A549 (cell line): ENCODE results near the gene PTGER4. TPM values are rescaled to one million over a fixed set of nuclear protein-coding genes. Genes with fewer than 3 reads are reported as not detected.

Source experiments
- ATAC-seq, 2 experiments: fragments of 200-7000 bp in 1 of 2; fragments of >200 bp in 1 of 2; cut with Nextera tagmentation in 1 of 2; cut with Tn5 transposase in 1 of 2; 3 replicates each; pipeline versions ENCODE4 v1.8.0 to v1.9.1; 2018 to 2020; ENCODE audit warnings: mild to moderate bottlenecking in 1 of 2, moderate library complexity in 1 of 2
- CTCF ChIA-PET: fragments of 300-600 bp; sonication (Branson Sonifier 250); formaldehyde crosslinking; extraction: SDS; loops from one replicate; lab custom pipeline; 2021; ENCODE audit warnings: antibody characterized with exemption, inconsistent platforms; lab: Yijun Ruan, JAX
- POLR2A ChIA-PET: fragments of 350-600 bp; formaldehyde crosslinking; extraction: SDS; loops from one replicate; lab custom pipeline; 2021; ENCODE audit warnings: antibody characterized with exemption, inconsistent platforms; lab: Yijun Ruan, JAX
- DNase-seq, 2 experiments: peaks; one replicate each; pipeline versions ENCODE4 v3.0.0 to v3.0.0-alpha.2; 2011 to 2016; ENCODE audit warnings: low read depth in 1 of 2, low spot score in 1 of 2
- FAIRE-seq: peaks from 2 replicates; lab custom pipeline; 2011; peaks lifted over from hg19 to GRCh38; lab: Jason Lieb, UNC
- H3K27ac ChIP-seq, 2 experiments: fragments of >200 bp; sonication (Bioruptor Twin); formaldehyde crosslinking; 3 replicates each; pipeline ENCODE4 v1.5.1; 2016 to 2017
- H3K4me1 ChIP-seq: fragments of >200 bp; sonication (Bioruptor Twin); formaldehyde crosslinking; 3 replicates; pipeline ENCODE4 v1.6.1; 2016
- H3K4me2 ChIP-seq: fragments of >200 bp; sonication (Bioruptor Twin); formaldehyde crosslinking; 3 replicates; pipeline ENCODE4 v1.6.1; 2016
- H3K4me3 ChIP-seq: fragments of >200 bp; sonication (Bioruptor Twin); formaldehyde crosslinking; 3 replicates; pipeline ENCODE4 v1.5.1; 2016
- H3K9me3 ChIP-seq: fragments of >200 bp; sonication (Bioruptor Twin); formaldehyde crosslinking; 3 replicates; pipeline ENCODE4 v1.6.1; 2016
- ATOH8 ChIP-seq: fragments of 250-450 bp; sonication (Bioruptor Pico); IDR thresholded peaks from 2 replicates; pipeline ENCODE4 v1.5.0; 2020; ENCODE audit warnings: low read depth, mild to moderate bottlenecking, moderate library complexity
- BHLHE40 ChIP-seq: IDR thresholded peaks from 2 replicates; pipeline ENCODE4 v1.6.1; 2012; ENCODE audit warnings: low read depth, low read length, inconsistent platforms
- CBX2 ChIP-seq: fragments of 200-600 bp; sonication (generic); IDR thresholded peaks from 2 replicates; pipeline ENCODE4 v1.6.1; 2016; ENCODE audit warnings: low read depth, mild to moderate bottlenecking, borderline replicate concordance
- CEBPB ChIP-seq, 2 experiments: fragments of >200 bp in 1 of 2; sonication (Bioruptor Twin) in 1 of 2; formaldehyde crosslinking in 1 of 2; IDR thresholded peaks; 2 replicates each; pipeline ENCODE4 v1.6.1; 2012 to 2016
- CHD4 ChIP-seq: fragments of 200-600 bp; sonication (generic); IDR thresholded peaks from 2 replicates; pipeline ENCODE4 v1.6.1; 2016; ENCODE audit warnings: antibody characterized with exemption, mild to moderate bottlenecking, borderline replicate concordance
- EHF ChIP-seq: fragments of 250-450 bp; sonication (Bioruptor Pico); IDR thresholded peaks from 2 replicates; pipeline ENCODE4 v1.5.0; 2020; ENCODE audit warnings: mild to moderate bottlenecking
- ESRRA ChIP-seq: fragments of 150-350 bp; IDR thresholded peaks from 2 replicates; pipeline ENCODE4 v1.6.1; 2014; ENCODE audit warnings: mild to moderate bottlenecking, low read length, borderline replicate concordance
- FOSB ChIP-seq: fragments of 250-450 bp; sonication (Bioruptor Pico); IDR thresholded peaks from 2 replicates; pipeline ENCODE4 v1.5.0; 2020; ENCODE audit warnings: mild to moderate bottlenecking, moderate library complexity
- FOXS1 ChIP-seq: fragments of 250-450 bp; sonication (Bioruptor Pico); IDR thresholded peaks from 2 replicates; pipeline ENCODE4 v1.5.0; 2020; ENCODE audit warnings: mild to moderate bottlenecking, moderate library complexity
- GATA3 ChIP-seq: IDR thresholded peaks from 2 replicates; pipeline ENCODE4 v1.6.1; 2012; ENCODE audit warnings: borderline replicate concordance
- HES2 ChIP-seq: fragments of >200 bp; sonication (Bioruptor Twin); formaldehyde crosslinking; IDR thresholded peaks from 2 replicates; pipeline ENCODE4 v1.6.1; 2016
- HEYL ChIP-seq: fragments of 250-450 bp; sonication (Bioruptor Pico); IDR thresholded peaks from 2 replicates; pipeline ENCODE4 v1.8.0; 2021; ENCODE audit warnings: mild to moderate bottlenecking, moderate library complexity
- HMGXB4 ChIP-seq: fragments of 250-450 bp; sonication (Bioruptor Pico); IDR thresholded peaks from 2 replicates; pipeline ENCODE4 v1.5.0; 2021; ENCODE audit warnings: mild to moderate bottlenecking, moderate library complexity, borderline replicate concordance
- HOXB13 ChIP-seq: fragments of 250-450 bp; sonication (Bioruptor Pico); IDR thresholded peaks from 2 replicates; pipeline ENCODE4 v1.5.0; 2020; ENCODE audit warnings: low read depth, mild to moderate bottlenecking, moderate library complexity
- HOXB5 ChIP-seq: fragments of 250-450 bp; sonication (Bioruptor Pico); IDR thresholded peaks from 2 replicates; pipeline ENCODE4 v1.5.0; 2020; ENCODE audit warnings: mild to moderate bottlenecking, moderate library complexity
- KDM5A ChIP-seq: fragments of 200-600 bp; sonication (generic); IDR thresholded peaks from 2 replicates; pipeline ENCODE4 v1.6.1; 2016; ENCODE audit warnings: antibody characterized with exemption, mild to moderate bottlenecking
- MAFK ChIP-seq: fragments of 450-650 bp; IDR thresholded peaks from 2 replicates; pipeline ENCODE4 v1.6.1; 2014; ENCODE audit not compliant: partially characterized antibody
- NR3C1 ChIP-seq: fragments of >200 bp; sonication (Bioruptor Twin); formaldehyde crosslinking; IDR thresholded peaks from 3 replicates; pipeline ENCODE4 v1.6.1; 2017
- PHF8 ChIP-seq: fragments of 200-600 bp; sonication (generic); IDR thresholded peaks from 2 replicates; pipeline ENCODE4 v1.6.1; 2016; ENCODE audit warnings: low read depth, mild to moderate bottlenecking, antibody characterized with exemption, moderate library complexity, borderline replicate concordance
- POLR2A ChIP-seq: IDR thresholded peaks from 2 replicates; pipeline ENCODE4 v1.6.1; 2012; ENCODE audit warnings: mild to moderate bottlenecking, low read length
- RAD21 ChIP-seq, 2 experiments: fragments of >200 bp in 1 of 2; sonication (Bioruptor Twin) in 1 of 2; formaldehyde crosslinking in 1 of 2; IDR thresholded peaks in 1 of 2; conservative IDR thresholded peaks in 1 of 2; 2 replicates in 1 of 2; 3 replicates in 1 of 2; pipeline ENCODE4 v1.6.1; 2012 to 2018; ENCODE audit warnings: inconsistent platforms in 1 of 2
- RARB ChIP-seq: fragments of 250-450 bp; sonication (Bioruptor Pico); IDR thresholded peaks from 2 replicates; pipeline ENCODE4 v1.8.0; 2021; ENCODE audit warnings: mild to moderate bottlenecking, moderate library complexity
- RCOR1 ChIP-seq: fragments of 150-350 bp; IDR thresholded peaks from 2 replicates; pipeline ENCODE4 v1.6.1; 2014; ENCODE audit warnings: antibody characterized with exemption, low read length, low read depth
- SMC3 ChIP-seq: fragments of >200 bp; sonication (Bioruptor Twin); formaldehyde crosslinking; IDR thresholded peaks from 3 replicates; pipeline ENCODE4 v1.6.1; 2018; ENCODE audit warnings: inconsistent platforms
- TP53 ChIP-seq: fragments of 250-450 bp; sonication (Bioruptor Pico); IDR thresholded peaks from 2 replicates; pipeline ENCODE4 v1.5.0; 2021; ENCODE audit warnings: mild to moderate bottlenecking, moderate library complexity
- USF2 ChIP-seq: fragments of 450-650 bp; IDR thresholded peaks from 2 replicates; pipeline ENCODE4 v1.6.1; 2014; ENCODE audit warnings: antibody characterized with exemption
- ZC3H11A ChIP-seq: fragments of 450-650 bp; IDR thresholded peaks from 2 replicates; pipeline ENCODE4 v1.6.1; 2014; ENCODE audit warnings: antibody characterized with exemption, mild to moderate bottlenecking
- ZFP36 ChIP-seq: fragments of 450-650 bp; IDR thresholded peaks from 2 replicates; pipeline ENCODE4 v1.6.1; 2014; ENCODE audit warnings: borderline replicate concordance; ENCODE audit not compliant: partially characterized antibody
- ZSCAN20 ChIP-seq: fragments of 250-450 bp; sonication (Bioruptor Pico); IDR thresholded peaks from 2 replicates; pipeline ENCODE4 v1.8.0; 2022; ENCODE audit warnings: mild to moderate bottlenecking, moderate library complexity
- WGBS: methylation state at CpG from one replicate; pipeline ENCODE4 v1.1.6; 2017; ENCODE audit errors: missing lambda C conversion rate; 5-methylcytosine and 5-hydroxymethylcytosine counted together
- polyA plus RNA-seq, 4 experiments: library from polyadenylated mRNA; depleted of rRNA in 3 of 4; stranded (reverse); fragments of >200 nt; fragmentation: RNase III in 1 of 4; extraction: RNeasy Plus Mini Kit Qiagen cat#74134 plus additional on column Dnase treatment in 1 of 4; gene quantifications; 2 replicates in 3 of 4; 3 replicates in 1 of 4; pipeline ENCODE4 v1.2.3, GENCODE V29; 2011 to 2017
- TF ChIP-seq, protein P1 (sequence below): IDR thresholded peaks from 2 replicates; pipeline ENCODE4 v1.6.1; 2012; ENCODE audit warnings: low read depth, borderline replicate concordance
- TF ChIP-seq, protein P2 (sequence below): IDR thresholded peaks from 2 replicates; pipeline ENCODE4 v1.6.1; 2012

The PTGER4 gene
- polyA plus RNA-seq, 2 of the 4 experiments (the other 2 are of a cell fraction), result 0.54 to 0.89 TPM

DNA sequence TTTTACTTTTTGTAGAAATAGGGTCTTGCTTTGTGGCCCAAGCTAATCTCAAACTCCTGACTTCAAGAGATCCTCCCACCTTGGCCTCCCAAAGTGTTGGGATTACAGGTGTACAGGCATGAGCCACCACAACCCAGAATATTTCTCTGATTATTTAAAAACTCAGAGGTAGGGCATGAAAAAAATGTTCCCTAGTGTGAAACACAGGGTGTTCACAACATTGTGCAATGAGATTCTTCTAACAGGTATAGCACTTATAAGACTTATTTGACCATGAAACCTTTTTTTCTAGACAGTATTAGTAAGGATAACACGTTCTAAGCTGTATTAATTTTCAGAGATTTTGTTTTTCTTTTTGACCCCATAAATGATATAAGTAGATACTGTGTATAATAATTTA, 13.1 kb upstream of the PTGER4 start:
- ATAC-seq (no peak), DNase-seq (no peak), FAIRE-seq (no peak)
- no peak overlapping the region for H3K4me3 ChIP-seq
- no peaks in the 10 kb centered on the region; the same call in 2 of the 3 replicates for H3K4me1 ChIP-seq
- ChIA-PET CTCF (interaction anchor here (0.9 to 1.3 kb wide), 2 partner anchors 13 to 19 kb away, joined by 3 to 5 read pairs; no protein-coding TSS in a partner anchor), POLR2A (no interaction called here)
- no peak for TF ChIP-seq ZC3H11A
- no peak for TF ChIP-seq BHLHE40
- TF ChIP-seq PHF8, result no peak
- TF ChIP-seq, protein P1, sequence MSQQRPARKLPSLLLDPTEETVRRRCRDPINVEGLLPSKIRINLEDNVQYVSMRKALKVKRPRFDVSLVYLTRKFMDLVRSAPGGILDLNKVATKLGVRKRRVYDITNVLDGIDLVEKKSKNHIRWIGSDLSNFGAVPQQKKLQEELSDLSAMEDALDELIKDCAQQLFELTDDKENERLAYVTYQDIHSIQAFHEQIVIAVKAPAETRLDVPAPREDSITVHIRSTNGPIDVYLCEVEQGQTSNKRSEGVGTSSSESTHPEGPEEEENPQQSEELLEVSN, result no peak
- H3K9me3 ChIP-seq, result no peaks in the 10 kb centered on the region
- no peak overlapping the region for H3K4me2 ChIP-seq
- 36% methylated on average over 1 of the region's 1 CpG for WGBS
- H3K27ac ChIP-seq, result no peak overlapping the region

GRCh38 chr5:40667161-40667663, 12.5 kb upstream of the PTGER4 start:
- H3K27ac ChIP-seq, result no peak overlapping the region
- H3K4me2 ChIP-seq, result no peak overlapping the region
- no peaks in the 10 kb centered on the region for H3K9me3 ChIP-seq
- CTCF ChIA-PET, result interaction anchor here (1.3 kb wide), 1 partner anchor 19 kb away, joined by 5 read pairs; no protein-coding TSS in a partner anchor
- no peak for TF ChIP-seq BHLHE40
- TF ChIP-seq CBX2, result no peak
- no peak for TF ChIP-seq CEBPB (IDR thresholded peaks at IDR 0.05)
- TF ChIP-seq GATA3, result no peak
- TF ChIP-seq HOXB13, result no peak
- TF ChIP-seq CHD4, result no peak
- TF ChIP-seq ZFP36, result no peak
- TF ChIP-seq FOSB, result no peak
- TF ChIP-seq USF2, result no peak
- TF ChIP-seq HOXB5 (CRISPR knock-in tag), result no peak
- TF ChIP-seq POLR2A, result no peak
- no peak for TF ChIP-seq HMGXB4 (CRISPR knock-in tag)
- TF ChIP-seq FOXS1 (CRISPR knock-in tag), result no peak
- no peak for TF ChIP-seq ATOH8 (CRISPR knock-in tag)
- no peak for TF ChIP-seq MAFK
- TF ChIP-seq PHF8, result no peak
- TF ChIP-seq, all 56 proteins: peak for 0
- Histone ChIP-seq H3K4me3 (no peak overlapping the region), H3K4me1 (no peaks in the 10 kb centered on the region; the same call in 2 of the 3 replicates)
- DNase-seq (no peak), ATAC-seq (no peak), FAIRE-seq (no peak)
- POLR2A ChIA-PET, result no interaction called here

DNA sequence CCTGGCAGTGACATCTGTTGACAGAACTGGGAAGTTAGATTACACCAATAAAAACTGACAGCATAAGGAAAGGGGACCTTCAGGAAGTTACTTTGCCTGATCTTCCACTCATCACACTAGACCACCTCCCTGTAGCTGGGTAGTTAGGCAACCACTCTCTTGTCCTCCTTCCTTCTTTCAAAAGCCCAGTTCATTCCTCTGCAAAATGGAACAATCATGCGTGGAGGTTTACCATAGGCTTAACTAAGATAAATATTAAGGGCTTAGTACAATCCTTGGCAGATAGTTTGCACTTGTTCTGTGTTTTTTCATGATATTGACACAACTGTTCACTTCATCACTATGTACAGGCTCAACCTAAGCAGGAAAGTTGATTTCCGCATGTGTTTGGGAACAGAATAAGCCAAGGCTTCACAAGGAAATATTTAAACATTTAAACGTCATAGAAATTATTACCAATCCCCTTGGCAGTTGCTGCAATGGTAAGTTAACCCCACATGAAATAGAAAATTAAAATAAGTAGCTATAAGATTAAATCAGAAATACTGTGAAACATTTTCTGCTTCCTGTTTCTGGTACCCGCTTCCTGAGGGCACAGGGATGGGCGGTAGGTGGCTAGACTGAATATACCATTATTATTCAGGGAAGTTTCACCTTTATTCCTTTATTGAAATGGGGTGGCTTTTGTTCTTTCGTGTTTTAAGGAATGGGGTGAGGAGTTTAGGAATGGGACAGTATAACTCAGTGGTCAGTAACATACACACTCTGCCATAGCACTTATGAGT, 9.9 kb upstream of the PTGER4 start:
- ATAC-seq (0 out of 6 replicates have a peak, but pooled peaks of 1 of the 2 experiments have one; percentile 19), FAIRE-seq (no peak), DNase-seq (no peak)
- Histone ChIP-seq H3K4me1 (no peaks in the 10 kb centered on the region; the same call in 2 of the 3 replicates), H3K4me3 (no peak overlapping the region), H3K9me3 (no peaks in the 10 kb centered on the region), H3K4me2 (no peak overlapping the region), H3K27ac (no peak overlapping the region)
- CTCF ChIA-PET, result no interaction called here
- POLR2A ChIA-PET, result no interaction called here
- WGBS, result 63% methylated on average over 6 of the region's 6 CpGs
- TF ChIP-seq POLR2A (no peak), ESRRA (no peak), RARB (CRISPR knock-in tag) (no peak), RAD21 (conservative IDR thresholded peaks at IDR 0.05 in 1 of 2, IDR thresholded peaks at IDR 0.05 in 1 of 2) (no peak), EHF (CRISPR knock-in tag) (no peak), RCOR1 (no peak), KDM5A (no peak), TP53 (no peak), ZSCAN20 (CRISPR knock-in tag) (no peak), NR3C1 (no peak), CBX2 (no peak), HEYL (CRISPR knock-in tag) (no peak), HES2 (no peak), SMC3 (no peak)
- TF ChIP-seq, protein P2, sequence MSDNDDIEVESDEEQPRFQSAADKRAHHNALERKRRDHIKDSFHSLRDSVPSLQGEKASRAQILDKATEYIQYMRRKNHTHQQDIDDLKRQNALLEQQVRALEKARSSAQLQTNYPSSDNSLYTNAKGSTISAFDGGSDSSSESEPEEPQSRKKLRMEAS, result no peak
